ENCODE data around the gene PBX3. TPM values are rescaled to one million over a fixed set of nuclear protein-coding genes. Genes with fewer than 3 reads are reported as not detected.

Gene PBX3
- total RNA-seq, 1 donor from 2014 or later: 11.0 TPM

- DNase-seq (ENCODE audit: low read depth): no peak
- H3K4me3 ChIP-seq (ENCODE audit: low read depth, low read length): no peak overlapping the region
- TF ChIP-seq CTCF (conservative IDR thresholded peaks at IDR 0.05; ENCODE audit: low read depth, low read length): no peak
These were observed 206.3 kb downstream of the PBX3 start for GRCh38 chr9:125953314-125954019.

GRCh38 chr9:125956102-125956501 is 208.9 kb downstream of the PBX3 start:
- no peak overlapping the region for H3K4me3 ChIP-seq (ENCODE audit: low read depth, low read length)
- no peak for TF ChIP-seq CTCF (conservative IDR thresholded peaks at IDR 0.05; ENCODE audit: low read depth, low read length)
- no peak for DNase-seq (ENCODE audit: low read depth)

- no peak for DNase-seq (ENCODE audit: low read depth)
- TF ChIP-seq CTCF (conservative IDR thresholded peaks at IDR 0.05; ENCODE audit: low read depth, low read length): no peak
- H3K4me3 ChIP-seq (ENCODE audit: low read depth, low read length): no peak overlapping the region
These were observed 212.1 kb downstream of the PBX3 start for GRCh38 chr9:125959315-125959714.

- no peak for TF ChIP-seq CTCF (conservative IDR thresholded peaks at IDR 0.05; ENCODE audit: low read depth, low read length)
- no peak overlapping the region for H3K4me3 ChIP-seq (ENCODE audit: low read depth, low read length)
- no peak for DNase-seq (ENCODE audit: low read depth)
These were observed 212.9 kb downstream of the PBX3 start for GRCh38 chr9:125959951-125960619.

- no peak overlapping the region for H3K4me3 ChIP-seq (ENCODE audit: low read depth, low read length)
- no peak for TF ChIP-seq CTCF (conservative IDR thresholded peaks at IDR 0.05; ENCODE audit: low read depth, low read length)
- no peak for DNase-seq (ENCODE audit: low read depth)
These were observed 213.5 kb downstream of the PBX3 start for GRCh38 chr9:125960626-125961025.

- TF ChIP-seq CTCF (conservative IDR thresholded peaks at IDR 0.05; ENCODE audit: low read depth, low read length): no peak
- H3K4me3 ChIP-seq (ENCODE audit: low read depth, low read length): no peak overlapping the region
- DNase-seq (ENCODE audit: low read depth): no peak
These were observed 213.9 kb downstream of the PBX3 start for GRCh38 chr9:125961072-125961471.

GRCh38 chr9:125963932-125964331 is 216.8 kb downstream of the PBX3 start:
- H3K4me3 ChIP-seq (ENCODE audit: low read depth, low read length): no peak overlapping the region
- no peak for DNase-seq (ENCODE audit: low read depth)
- no peak for TF ChIP-seq CTCF (conservative IDR thresholded peaks at IDR 0.05; ENCODE audit: low read depth, low read length)

All from epithelial cell of proximal tubule (primary cell).